HepG2 (cell line): Measurements from ENCODE around the gene MFSD11. TPM values are rescaled to one million over a fixed set of nuclear protein-coding genes. Genes with fewer than 3 reads are reported as not detected.

Source experiments
- AGO2 ChIP-seq: fragments of 200-400 bp; formaldehyde crosslinking; optimal IDR thresholded peaks from 2 replicates; pipeline ENCODE3; 2017; ENCODE audit warnings: mild to moderate bottlenecking, low read depth, low read length, moderate library complexity
- ELF1 ChIP-seq: sonication (generic); formaldehyde crosslinking; IDR thresholded peaks from 2 replicates; pipeline ENCODE4 v1.4.0; 2020; ENCODE audit warnings: missing genetic modification reagents
- KLF16 ChIP-seq, 2 experiments: sonication (generic) in 1 of 2; formaldehyde crosslinking in 1 of 2; IDR thresholded peaks; 2 replicates each; pipeline versions ENCODE4 v1.6.1 to v1.8.0; 2016 to 2023; ENCODE audit warnings: missing genetic modification reagents in 2 of 2, missing compliant biosample characterization in 1 of 2
- MAFK ChIP-seq, 2 experiments: IDR thresholded peaks in 1 of 2; conservative IDR thresholded peaks in 1 of 2; 2 replicates each; pipeline ENCODE4 v1.6.1; 2011; ENCODE audit warnings: improper control_type of control experiment in 2 of 2, low read length in 2 of 2
- NFIC ChIP-seq: IDR thresholded peaks from 2 replicates; pipeline ENCODE4 v1.6.1; 2012; ENCODE audit warnings: mild to moderate bottlenecking, low read length, inconsistent platforms
- NPAS2 ChIP-seq: sonication (generic); formaldehyde crosslinking; IDR thresholded peaks from 2 replicates; pipeline ENCODE4 v1.8.0; 2022; ENCODE audit warnings: mild to moderate bottlenecking, missing genetic modification reagents, borderline replicate concordance
- NR3C1 ChIP-seq: sonication (generic); formaldehyde crosslinking; IDR thresholded peaks from 2 replicates; pipeline ENCODE4 v1.4.0; 2020; ENCODE audit warnings: missing genetic modification reagents
- TEAD3 ChIP-seq: optimal IDR thresholded peaks from 2 replicates; pipeline ENCODE3; 2016; ENCODE audit warnings: borderline replicate concordance
- TSC22D2 ChIP-seq: sonication (generic); formaldehyde crosslinking; IDR thresholded peaks from 2 replicates; pipeline ENCODE4 v1.5.1; 2020; ENCODE audit warnings: missing genetic modification reagents, mild to moderate bottlenecking, borderline replicate concordance
- ZBTB44 ChIP-seq: sonication (generic); formaldehyde crosslinking; IDR thresholded peaks from 2 replicates; pipeline ENCODE4 v1.4.0; 2020; ENCODE audit warnings: missing genetic modification reagents
- ZNF10 ChIP-seq: sonication (generic); formaldehyde crosslinking; IDR thresholded peaks from 2 replicates; pipeline ENCODE4 v1.4.0; 2020; ENCODE audit warnings: mild to moderate bottlenecking, low read depth, missing genetic modification reagents, borderline replicate concordance
- ZNF225 ChIP-seq: sonication (generic); formaldehyde crosslinking; IDR thresholded peaks from 2 replicates; pipeline ENCODE4 v1.4.0; 2020; ENCODE audit warnings: mild to moderate bottlenecking, missing genetic modification reagents
- ZNF296 ChIP-seq: sonication (generic); formaldehyde crosslinking; conservative IDR thresholded peaks from 2 replicates; pipeline ENCODE4 v1.5.0; 2020; ENCODE audit warnings: mild to moderate bottlenecking, missing genetic modification reagents
- ZNF652 ChIP-seq: IDR thresholded peaks from 2 replicates; pipeline ENCODE4 v1.6.1; 2016; ENCODE audit warnings: low read depth, borderline replicate concordance
- ZNF670 ChIP-seq: sonication (generic); formaldehyde crosslinking; IDR thresholded peaks from 2 replicates; pipeline ENCODE4 v1.8.0; 2022; ENCODE audit warnings: mild to moderate bottlenecking, missing genetic modification reagents, borderline replicate concordance
- ZNF792 ChIP-seq: IDR thresholded peaks from 2 replicates; pipeline ENCODE4 v1.6.1; 2016
- polyA plus RNA-seq, 8 experiments: library from polyadenylated mRNA; depleted of rRNA in 3 of 8; stranded (reverse) in 7 of 8; unstranded in 1 of 8; fragments of >200 nt; fragmentation: Illumina TruSeq in 4 of 8; extraction: Trizol in 4 of 8; gene quantifications; 2 replicates each; pipeline versions ENCODE4 v1.2.1 to v1.2.3, GENCODE V29; 2011 to 2016; ENCODE audit warnings: low read depth in 4 of 8, missing spikeins in 1 of 8, mixed read lengths in 1 of 8; ENCODE audit not compliant: insufficient read depth in 1 of 8
- total RNA-seq, 5 experiments: library from RNA; depleted of rRNA; stranded (reverse); fragments of >200 nt; fragmentation: Illumina TruSeq; extraction: Trizol; gene quantifications; 2 replicates each; pipeline ENCODE4 v1.2.3, GENCODE V29; 2016; ENCODE audit warnings: low read depth in 1 of 5
- TF ChIP-seq, protein P1 (sequence below): IDR thresholded peaks from 2 replicates; pipeline ENCODE4 v1.6.1; 2016; ENCODE audit warnings: missing compliant biosample characterization, missing genetic modification reagents, borderline replicate concordance
- TF ChIP-seq, protein P2 (sequence below): IDR thresholded peaks from 2 replicates; pipeline ENCODE4 v1.6.1; 2016; ENCODE audit warnings: missing genetic modification reagents, missing compliant biosample characterization
- TF ChIP-seq, protein P3 (sequence below): sonication (generic); formaldehyde crosslinking; IDR thresholded peaks from 2 replicates; pipeline ENCODE4 v1.5.0; 2020; ENCODE audit warnings: mild to moderate bottlenecking, missing genetic modification reagents, borderline replicate concordance
- TF ChIP-seq, protein P4 (sequence below): IDR thresholded peaks from 2 replicates; pipeline ENCODE4 v1.6.1; 2016; ENCODE audit warnings: missing biosample characterization, missing genetic modification reagents, low read depth

MFSD11 gene
- total and polyA plus RNA-seq, 2 of the 13 experiments (the other 11 are each of a cell fraction or from before 2014, with no cell fraction given), result 26.1 to 36.3 TPM

GRCh38 chr17:76700617-76701470 lies 37.1 kb upstream of the MFSD11 start (continued):
- TF ChIP-seq AGO2 (no peak), NFIC (no peak), ZNF670 (peak; percentile 91; the same call in 1 of the 2 replicates), ZNF10 (CRISPR knock-in tag) (no peak), ZNF225 (CRISPR knock-in tag) (0 out of 2 replicates have a peak, but pooled peaks have one; percentile 37), NR3C1 (CRISPR knock-in tag) (no peak), ZNF652 (no peak), ELF1 (CRISPR knock-in tag) (0 out of 2 replicates have a peak, but pooled peaks have one; percentile 5), ZNF792 (CRISPR knock-in tag) (peak; percentile 23; the same call in 1 of the 2 replicates), ZBTB44 (CRISPR knock-in tag) (no peak), MAFK (conservative IDR thresholded peaks at IDR 0.05 in 1 of 2, IDR thresholded peaks at IDR 0.05 in 1 of 2; ENCODE audit: low read length in 2 of 2) (no peak), TSC22D2 (CRISPR knock-in tag) (no peak), ZNF296 (CRISPR knock-in tag) (no peak), TEAD3 (CRISPR knock-in tag) (no peak), KLF16 (CRISPR knock-in tag; IDR thresholded peaks at IDR 0.05) (peak in 1 of 2 experiments; percentile 32; a peak in 1 of 4 replicates), NPAS2 (no peak)
- TF ChIP-seq, protein P1, sequence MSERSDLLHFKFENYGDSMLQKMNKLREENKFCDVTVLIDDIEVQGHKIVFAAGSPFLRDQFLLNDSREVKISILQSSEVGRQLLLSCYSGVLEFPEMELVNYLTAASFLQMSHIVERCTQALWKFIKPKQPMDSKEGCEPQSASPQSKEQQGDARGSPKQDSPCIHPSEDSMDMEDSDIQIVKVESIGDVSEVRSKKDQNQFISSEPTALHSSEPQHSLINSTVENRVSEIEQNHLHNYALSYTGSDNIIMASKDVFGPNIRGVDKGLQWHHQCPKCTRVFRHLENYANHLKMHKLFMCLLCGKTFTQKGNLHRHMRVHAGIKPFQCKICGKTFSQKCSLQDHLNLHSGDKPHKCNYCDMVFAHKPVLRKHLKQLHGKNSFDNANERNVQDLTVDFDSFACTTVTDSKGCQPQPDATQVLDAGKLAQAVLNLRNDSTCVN (CRISPR knock-in tag), result no peak
- TF ChIP-seq, protein P2, sequence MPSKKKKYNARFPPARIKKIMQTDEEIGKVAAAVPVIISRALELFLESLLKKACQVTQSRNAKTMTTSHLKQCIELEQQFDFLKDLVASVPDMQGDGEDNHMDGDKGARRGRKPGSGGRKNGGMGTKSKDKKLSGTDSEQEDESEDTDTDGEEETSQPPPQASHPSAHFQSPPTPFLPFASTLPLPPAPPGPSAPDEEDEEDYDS (CRISPR knock-in tag), result no peak; the same call in 1 of the 2 replicates
- TF ChIP-seq, protein P3, sequence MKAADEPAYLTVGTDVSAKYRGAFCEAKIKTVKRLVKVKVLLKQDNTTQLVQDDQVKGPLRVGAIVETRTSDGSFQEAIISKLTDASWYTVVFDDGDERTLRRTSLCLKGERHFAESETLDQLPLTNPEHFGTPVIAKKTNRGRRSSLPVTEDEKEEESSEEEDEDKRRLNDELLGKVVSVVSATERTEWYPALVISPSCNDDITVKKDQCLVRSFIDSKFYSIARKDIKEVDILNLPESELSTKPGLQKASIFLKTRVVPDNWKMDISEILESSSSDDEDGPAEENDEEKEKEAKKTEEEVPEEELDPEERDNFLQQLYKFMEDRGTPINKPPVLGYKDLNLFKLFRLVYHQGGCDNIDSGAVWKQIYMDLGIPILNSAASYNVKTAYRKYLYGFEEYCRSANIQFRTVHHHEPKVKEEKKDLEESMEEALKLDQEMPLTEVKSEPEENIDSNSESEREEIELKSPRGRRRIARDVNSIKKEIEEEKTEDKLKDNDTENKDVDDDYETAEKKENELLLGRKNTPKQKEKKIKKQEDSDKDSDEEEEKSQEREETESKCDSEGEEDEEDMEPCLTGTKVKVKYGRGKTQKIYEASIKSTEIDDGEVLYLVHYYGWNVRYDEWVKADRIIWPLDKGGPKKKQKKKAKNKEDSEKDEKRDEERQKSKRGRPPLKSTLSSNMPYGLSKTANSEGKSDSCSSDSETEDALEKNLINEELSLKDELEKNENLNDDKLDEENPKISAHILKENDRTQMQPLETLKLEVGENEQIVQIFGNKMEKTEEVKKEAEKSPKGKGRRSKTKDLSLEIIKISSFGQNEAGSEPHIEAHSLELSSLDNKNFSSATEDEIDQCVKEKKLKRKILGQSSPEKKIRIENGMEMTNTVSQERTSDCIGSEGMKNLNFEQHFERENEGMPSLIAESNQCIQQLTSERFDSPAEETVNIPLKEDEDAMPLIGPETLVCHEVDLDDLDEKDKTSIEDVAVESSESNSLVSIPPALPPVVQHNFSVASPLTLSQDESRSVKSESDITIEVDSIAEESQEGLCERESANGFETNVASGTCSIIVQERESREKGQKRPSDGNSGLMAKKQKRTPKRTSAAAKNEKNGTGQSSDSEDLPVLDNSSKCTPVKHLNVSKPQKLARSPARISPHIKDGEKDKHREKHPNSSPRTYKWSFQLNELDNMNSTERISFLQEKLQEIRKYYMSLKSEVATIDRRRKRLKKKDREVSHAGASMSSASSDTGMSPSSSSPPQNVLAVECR, result no peak; the same call in 1 of the 2 replicates
- TF ChIP-seq, protein P4, sequence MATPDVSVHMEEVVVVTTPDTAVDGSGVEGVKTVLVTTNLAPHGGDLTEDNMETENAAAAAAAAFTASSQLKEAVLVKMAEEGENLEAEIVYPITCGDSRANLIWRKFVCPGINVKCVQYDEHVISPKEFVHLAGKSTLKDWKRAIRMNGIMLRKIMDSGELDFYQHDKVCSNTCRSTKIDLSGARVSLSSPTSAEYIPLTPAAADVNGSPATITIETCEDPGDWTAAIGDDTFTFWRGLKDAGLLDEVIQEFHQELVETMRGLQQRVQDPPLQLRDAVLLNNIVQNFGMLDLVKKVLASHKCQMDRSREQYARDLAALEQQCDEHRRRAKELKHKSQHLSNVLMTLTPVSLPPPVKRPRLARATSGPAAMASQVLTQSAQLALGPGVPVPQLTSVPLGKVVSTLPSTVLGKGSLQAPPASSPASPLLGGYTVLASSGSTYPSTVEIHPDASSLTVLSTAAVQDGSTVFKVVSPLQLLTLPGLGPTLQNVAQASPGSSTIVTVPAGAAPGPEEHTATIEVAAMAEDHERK (CRISPR knock-in tag), result no peak
